HTR-8/SVneo (cell line): ENCODE results near the gene PROM2.
A peak's percentile ranks its signal among the peaks of the same experiment; 100 is the strongest.
"Not testable (repeated sequence)": the region's sequence is repeated elsewhere in the genome, so short reads cannot be mapped to it uniquely, and the experiment has no call there.

Experiments used
- DNase-seq: peaks from one replicate; pipeline ENCODE4 v3.0.0; 2011; ENCODE audit warnings: low spot score, mixed read lengths; ENCODE audit not compliant: insufficient read length
- FAIRE-seq: peaks from 2 replicates; lab custom pipeline; 2011; peaks lifted over from hg19 to GRCh38; lab: Jason Lieb, UNC

Gene PROM2

DNA sequence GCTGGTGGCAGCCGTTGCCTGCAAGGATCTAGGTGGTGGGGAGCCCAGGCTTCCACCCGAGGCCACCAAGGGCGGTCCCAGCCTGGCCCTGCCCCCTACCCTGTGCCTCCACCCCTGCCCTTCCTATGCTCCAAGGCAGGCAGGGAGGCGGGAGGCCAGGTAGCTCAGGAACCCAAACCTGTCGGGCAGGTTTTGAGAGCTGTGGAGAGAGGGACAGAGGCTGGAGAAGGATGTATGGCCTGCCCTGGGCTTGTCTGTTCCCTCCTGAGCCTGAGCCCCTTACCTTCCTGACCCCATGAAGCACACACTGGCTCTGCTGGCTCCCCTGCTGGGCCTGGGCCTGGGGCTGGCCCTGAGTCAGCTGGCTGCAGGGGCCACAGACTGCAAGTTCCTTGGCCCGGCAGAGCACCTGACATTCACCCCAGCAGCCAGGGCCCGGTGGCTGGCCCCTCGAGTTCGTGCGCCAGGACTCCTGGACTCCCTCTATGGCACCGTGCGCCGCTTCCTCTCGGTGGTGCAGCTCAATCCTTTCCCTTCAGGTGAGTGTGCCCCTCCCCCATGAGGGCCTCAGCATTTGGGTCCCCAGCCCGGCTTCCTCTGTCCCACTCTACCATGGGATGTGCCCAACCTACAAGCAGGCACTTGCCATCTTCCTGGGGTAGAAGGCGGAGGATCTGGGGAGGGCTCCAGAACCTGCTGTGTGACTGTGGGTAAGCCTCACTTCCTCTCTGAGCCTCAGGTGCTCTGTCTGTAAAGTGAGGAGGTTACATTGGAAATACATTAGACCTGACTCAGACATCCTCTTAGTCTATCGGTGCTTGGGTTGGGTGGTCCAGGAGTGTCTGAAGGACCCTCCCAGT lies at the start of gene PROM2:
TSS of gene PROM2 (plus strand) at position 159 of the 860 bp plus-strand sequence. CDS start at position 296, 137 bp downstream.
- FAIRE-seq (no peak), DNase-seq (no peak)

GRCh38 chr2:95225658-95226057 lies 48.6 kb upstream of the PROM2 start:
- DNase-seq (no peak), FAIRE-seq (no peak)

DNA sequence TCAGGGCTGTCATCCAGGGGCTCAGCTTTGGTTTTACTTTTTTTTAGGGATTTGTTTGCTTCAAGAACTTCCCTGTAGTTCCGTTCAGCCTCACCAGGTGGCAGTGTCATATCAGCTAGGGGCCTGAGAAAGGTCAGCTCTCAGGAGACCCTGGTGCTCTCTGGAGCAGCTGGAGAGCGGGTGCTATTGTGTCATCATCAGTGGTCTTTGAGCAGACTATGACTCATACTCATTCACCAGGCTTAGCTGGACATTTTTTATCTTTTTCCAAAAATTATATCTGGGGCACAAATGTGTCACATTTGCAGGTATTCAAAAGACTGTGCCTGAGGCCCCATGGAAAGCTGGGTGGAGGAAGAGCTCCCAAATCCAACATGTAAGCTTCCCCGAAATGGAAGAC lies 42.5 kb upstream of the PROM2 start:
- DNase-seq (peak; percentile 96), FAIRE-seq (peak; percentile 36)

GRCh38 chr2:95232232-95232631 lies 42.0 kb upstream of the PROM2 start:
- FAIRE-seq = peak; percentile 67

DNA sequence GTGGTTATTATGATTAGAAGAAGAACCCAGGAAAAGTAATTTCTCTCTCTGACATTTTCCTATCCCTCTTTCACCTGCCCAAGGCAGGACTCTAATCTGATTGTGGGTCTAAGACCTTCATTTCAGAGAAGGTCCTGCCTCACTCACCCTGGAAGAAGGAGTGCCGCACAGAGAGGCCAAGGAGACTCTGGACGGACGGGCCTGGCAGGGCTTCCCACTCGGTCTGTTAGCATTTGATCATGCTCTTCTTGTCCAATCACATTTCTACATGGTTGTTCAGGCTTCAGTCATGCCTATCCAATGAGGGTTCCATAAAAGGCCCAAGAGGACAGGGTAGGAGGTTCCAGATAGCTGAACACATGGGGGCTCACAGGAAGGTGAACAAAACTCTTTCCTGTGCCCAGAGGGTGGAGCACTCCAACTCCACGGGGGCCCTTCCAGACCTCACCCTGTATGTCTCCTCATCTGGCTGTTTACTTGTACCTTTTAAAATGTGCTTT lies 39.9 kb upstream of the PROM2 start:
- FAIRE-seq (no peak), DNase-seq (no peak)

More at GRCh38 chr2:95232232-95232631, 42.0 kb upstream of the PROM2 start:
- DNase-seq = no peak

GRCh38 chr2:95234816-95235215 lies 39.4 kb upstream of the PROM2 start:
- FAIRE-seq (no peak), DNase-seq (no peak)

- DNase-seq = no peak
- peak; percentile 38 for FAIRE-seq
These were observed 36.1 kb upstream of the PROM2 start for GRCh38 chr2:95238131-95238530.

DNA sequence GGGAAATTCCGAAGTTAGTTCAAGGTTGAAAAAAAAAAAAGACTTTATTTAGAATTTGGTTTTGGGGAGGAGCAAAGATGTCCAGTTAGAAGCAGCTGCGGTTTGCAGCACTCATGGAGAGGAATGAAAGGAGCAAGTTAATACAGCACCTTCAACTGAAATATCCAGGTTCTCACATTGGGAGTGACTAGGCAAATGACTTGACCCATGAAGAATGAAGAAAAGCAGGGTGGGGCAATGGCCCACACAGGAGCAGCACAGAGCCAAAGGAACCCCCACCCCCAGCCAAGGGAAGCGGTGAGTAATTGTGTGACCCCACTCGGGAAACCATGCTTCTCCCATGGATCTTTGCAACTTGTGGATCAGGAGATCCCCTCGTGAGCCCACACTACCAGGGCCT lies 34.2 kb upstream of the PROM2 start:
- FAIRE-seq = no peak

GRCh38 chr2:95240556-95240955 lies 33.7 kb upstream of the PROM2 start:
- FAIRE-seq (no peak), DNase-seq (no peak)

More for the DNA sequence above, 34.2 kb upstream of the PROM2 start:
- DNase-seq = no peak

DNA sequence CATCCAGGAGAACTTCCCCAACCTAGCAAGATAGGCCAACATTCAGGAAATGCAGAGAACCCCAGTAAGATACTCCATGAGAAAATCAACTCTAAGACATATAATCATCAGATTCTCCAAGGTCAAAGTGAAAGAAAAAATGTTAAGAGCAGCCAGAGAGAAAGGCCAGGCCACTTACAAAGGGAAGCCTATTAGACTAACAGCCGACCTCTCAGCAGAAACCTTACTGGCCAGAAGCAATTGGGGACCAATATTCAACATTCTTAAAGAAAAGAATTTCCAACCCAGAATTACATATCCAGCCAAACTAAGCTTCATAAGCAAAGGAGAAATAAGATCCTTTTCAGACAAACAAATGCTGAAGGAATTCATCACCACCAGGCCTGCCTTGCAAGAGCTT lies 32.2 kb upstream of the PROM2 start:
- not testable (repeated sequence) for DNase-seq, FAIRE-seq

DNA sequence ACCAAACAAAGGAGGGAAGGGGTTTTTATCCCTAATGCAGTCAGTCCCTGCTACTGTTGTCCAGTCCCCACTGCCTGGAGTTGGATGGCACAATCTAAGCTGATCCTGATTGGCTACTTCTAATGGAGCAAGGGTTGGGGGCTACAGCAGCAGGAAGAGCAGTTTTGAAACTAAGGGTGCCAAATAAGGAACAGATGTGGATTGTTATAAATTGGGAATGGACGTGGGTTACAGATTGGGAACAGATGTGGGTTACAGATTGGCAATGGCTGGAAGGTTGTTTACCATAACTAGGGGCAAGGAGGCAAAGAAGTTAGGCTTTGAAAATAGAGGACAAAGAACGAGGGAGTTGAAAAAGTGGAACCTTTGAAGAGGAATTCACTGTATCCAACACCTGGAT lies 16.0 kb upstream of the PROM2 start:
- DNase-seq (no peak), FAIRE-seq (peak; percentile 26)

- FAIRE-seq = no peak
- no peak for DNase-seq
These were observed 13.9 kb upstream of the PROM2 start for GRCh38 chr2:95260028-95261023.

- DNase-seq = no peak
- FAIRE-seq = no peak
These were observed 12.6 kb upstream of the PROM2 start for GRCh38 chr2:95261602-95262001.

DNA sequence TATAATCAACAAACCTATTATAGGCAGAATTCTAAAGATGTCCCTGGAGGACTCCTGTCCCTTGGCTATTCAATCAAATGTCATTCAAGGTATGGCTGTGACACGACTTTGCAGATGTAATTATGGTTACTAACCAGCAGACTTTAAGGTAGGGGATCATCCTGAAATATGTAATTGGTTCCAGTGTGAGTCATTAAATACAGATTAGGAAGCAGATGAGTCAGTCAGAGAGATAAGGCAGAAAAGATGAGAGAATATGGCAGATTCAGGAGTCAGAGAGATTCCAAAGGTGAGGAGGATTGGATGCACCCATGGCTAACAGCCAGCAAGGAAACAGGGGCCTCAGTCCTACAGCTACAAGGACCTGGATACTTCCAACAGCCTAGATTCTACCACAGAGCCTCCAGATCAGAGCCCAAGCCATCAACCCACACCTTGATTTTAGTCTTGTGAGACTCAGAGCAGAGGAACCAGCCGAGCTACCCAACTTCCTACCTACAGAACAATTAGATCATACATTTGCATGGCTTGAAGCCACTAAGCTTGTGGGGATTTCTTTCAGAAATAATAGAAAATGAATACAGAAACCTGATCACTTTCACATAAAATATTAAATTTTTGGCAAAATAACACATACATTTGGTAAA lies 11.2 kb upstream of the PROM2 start:
- FAIRE-seq (peak; percentile 40), DNase-seq (no peak)

- DNase-seq (no peak), FAIRE-seq (no peak)
These were observed 9.6 kb upstream of the PROM2 start for GRCh38 chr2:95264624-95265023.

GRCh38 chr2:95265182-95265581 lies 9.1 kb upstream of the PROM2 start:
- peak; percentile 63 for FAIRE-seq
- no peak for DNase-seq

GRCh38 chr2:95266781-95267430 lies 7.3 kb upstream of the PROM2 start:
- no peak for FAIRE-seq

GRCh38 chr2:95267458-95268210 lies 6.6 kb upstream of the PROM2 start:
- FAIRE-seq = no peak
- DNase-seq = no peak

More at GRCh38 chr2:95266781-95267430, 7.3 kb upstream of the PROM2 start:
- no peak for DNase-seq
